ENCODE results near the gene LDB2.

DNA sequence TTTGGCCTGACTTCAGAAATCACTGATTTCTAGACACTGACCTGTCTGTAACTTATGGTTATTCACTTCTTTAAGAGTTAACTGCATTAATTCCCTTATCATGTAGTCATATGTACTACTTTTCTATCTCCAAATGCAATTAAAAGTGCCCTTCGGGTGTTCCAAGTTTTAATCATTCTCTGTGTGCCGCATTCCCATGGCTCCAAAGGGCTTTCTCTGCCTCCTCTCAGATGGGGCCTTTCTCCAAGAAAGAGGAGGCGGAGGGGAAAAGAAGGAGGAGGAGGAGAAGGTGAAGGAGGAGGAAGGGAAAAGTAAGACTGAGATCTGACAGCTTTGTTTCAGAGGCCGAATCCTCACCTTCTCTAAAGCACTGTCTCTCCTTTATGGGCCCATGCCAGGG lies 325.8 kb downstream of the LDB2 start:
- no peak for TF ChIP-seq POLR2A (IDR thresholded peaks at IDR 0.05; ENCODE audit: low read depth, low read length)
- no peak for TF ChIP-seq POLR2AphosphoS5 (IDR thresholded peaks at IDR 0.05; ENCODE audit: low read depth, low read length)
- no peak for TF ChIP-seq TAF1 (IDR thresholded peaks at IDR 0.05; ENCODE audit: borderline replicate concordance, low read depth, low read length)
